ENCODE measurements around the gene ZC3H18.
A peak's percentile ranks its signal among the peaks of the same experiment; 100 is the strongest.

The ZC3H18 gene

GRCh38 chr16:88552166-88552565 lies 18.0 kb upstream of the ZC3H18 start:
- DNase-seq: no peak

GRCh38 chr16:88552815-88553214 lies 17.4 kb upstream of the ZC3H18 start:
- no peak for DNase-seq

GRCh38 chr16:88553739-88554138 lies 16.5 kb upstream of the ZC3H18 start:
- no peak for DNase-seq

- no peak for DNase-seq
Observed at GRCh38 chr16:88554711-88555264, 15.4 kb upstream of the ZC3H18 start.

GRCh38 chr16:88556294-88556988 lies 13.8 kb upstream of the ZC3H18 start:
- DNase-seq: no peak

- DNase-seq: peak; percentile 61
Observed at GRCh38 chr16:88558457-88559442, 11.5 kb upstream of the ZC3H18 start.

- DNase-seq: no peak
Observed at GRCh38 chr16:88560714-88561484, 9.3 kb upstream of the ZC3H18 start.

- no peak for DNase-seq
Observed at GRCh38 chr16:88561485-88562359, 8.5 kb upstream of the ZC3H18 start.

GRCh38 chr16:88566158-88566557 lies 4.0 kb upstream of the ZC3H18 start:
- no peak for DNase-seq

- DNase-seq: no peak
Observed at GRCh38 chr16:88568710-88569613, 1.2 kb upstream of the ZC3H18 start.

GRCh38 chr16:88569614-88569984 lies 604 bp upstream of the ZC3H18 start:
- DNase-seq: no peak

GRCh38 chr16:88570691-88571092 lies 489 bp downstream of the ZC3H18 start:
- DNase-seq: no peak

GRCh38 chr16:88575251-88575650 lies 5.0 kb downstream of the ZC3H18 start:
- no peak for DNase-seq

- DNase-seq: no peak
Observed at GRCh38 chr16:88576307-88576706, 6.1 kb downstream of the ZC3H18 start.

- no peak for DNase-seq
Observed at GRCh38 chr16:88577166-88577565, 7.0 kb downstream of the ZC3H18 start.

- no peak for DNase-seq
Observed at GRCh38 chr16:88578446-88579313, 8.5 kb downstream of the ZC3H18 start.

- no peak for DNase-seq
Observed at GRCh38 chr16:88580371-88580770, 10.2 kb downstream of the ZC3H18 start.

GRCh38 chr16:88581033-88581432 lies 10.8 kb downstream of the ZC3H18 start:
- no peak for DNase-seq

GRCh38 chr16:88582912-88583575 lies 12.8 kb downstream of the ZC3H18 start:
- no peak for DNase-seq
